Measurements from ENCODE around the gene LPCAT2.

Gene LPCAT2

GRCh38 chr16:55510185-55510805 lies 1.4 kb downstream of the LPCAT2 start:
- TF ChIP-seq PAX5 (IDR thresholded peaks at IDR 0.05; ENCODE audit: insufficient read depth, low read length, severe bottlenecking) (no peak), TAF1 (IDR thresholded peaks at IDR 0.05; ENCODE audit: low read depth, low read length) (no peak), POLR2A (IDR thresholded peaks at IDR 0.05; ENCODE audit: low read depth, low read length) (no peak), POLR2AphosphoS5 (IDR thresholded peaks at IDR 0.05; ENCODE audit: low read depth, low read length) (no peak), SPI1 (IDR thresholded peaks at IDR 0.05; ENCODE audit: low read depth, low read length) (no peak), POU2F2 (IDR thresholded peaks at IDR 0.05; ENCODE audit: low read depth, low read length) (no peak)
- DNase-seq (ENCODE audit: insufficient read length, low spot score) = no peak
- FAIRE-seq = no peak

- DNase-seq (ENCODE audit: insufficient read length, low spot score) (no peak), FAIRE-seq (no peak)
- TF ChIP-seq POU2F2 (IDR thresholded peaks at IDR 0.05; ENCODE audit: low read depth, low read length) = no peak
- no peak for TF ChIP-seq POLR2AphosphoS5 (IDR thresholded peaks at IDR 0.05; ENCODE audit: low read depth, low read length)
- no peak for TF ChIP-seq TAF1 (IDR thresholded peaks at IDR 0.05; ENCODE audit: low read depth, low read length)
- no peak for TF ChIP-seq PAX5 (IDR thresholded peaks at IDR 0.05; ENCODE audit: insufficient read depth, low read length, severe bottlenecking)
Observed at GRCh38 chr16:55512941-55513340, 4.1 kb downstream of the LPCAT2 start.

GRCh38 chr16:55513616-55514015 lies 4.7 kb downstream of the LPCAT2 start:
- no peak for TF ChIP-seq PAX5 (IDR thresholded peaks at IDR 0.05; ENCODE audit: insufficient read depth, low read length, severe bottlenecking)
- TF ChIP-seq POU2F2 (IDR thresholded peaks at IDR 0.05; ENCODE audit: low read depth, low read length) = no peak
- TF ChIP-seq POLR2AphosphoS5 (IDR thresholded peaks at IDR 0.05; ENCODE audit: low read depth, low read length) = no peak
- TF ChIP-seq POLR2A (IDR thresholded peaks at IDR 0.05; ENCODE audit: low read depth, low read length) = no peak
- FAIRE-seq (no peak), DNase-seq (ENCODE audit: insufficient read length, low spot score) (no peak)

GRCh38 chr16:55515111-55515510 lies 6.2 kb downstream of the LPCAT2 start:
- TF ChIP-seq POLR2A (IDR thresholded peaks at IDR 0.05; ENCODE audit: low read depth, low read length) (no peak), SPI1 (IDR thresholded peaks at IDR 0.05; ENCODE audit: low read depth, low read length) (no peak), POLR2AphosphoS5 (IDR thresholded peaks at IDR 0.05; ENCODE audit: low read depth, low read length) (no peak), POU2F2 (IDR thresholded peaks at IDR 0.05; ENCODE audit: low read depth, low read length) (no peak), PAX5 (IDR thresholded peaks at IDR 0.05; ENCODE audit: insufficient read depth, low read length, severe bottlenecking) (no peak), TAF1 (IDR thresholded peaks at IDR 0.05; ENCODE audit: low read depth, low read length) (no peak)
- FAIRE-seq (no peak), DNase-seq (ENCODE audit: insufficient read length, low spot score) (no peak)

GRCh38 chr16:55521792-55522191 lies 12.9 kb downstream of the LPCAT2 start:
- no peak for FAIRE-seq
- no peak for DNase-seq (ENCODE audit: insufficient read length, low spot score)
- TF ChIP-seq POU2F2 (IDR thresholded peaks at IDR 0.05; ENCODE audit: low read depth, low read length) (no peak), POLR2AphosphoS5 (IDR thresholded peaks at IDR 0.05; ENCODE audit: low read depth, low read length) (no peak), PAX5 (IDR thresholded peaks at IDR 0.05; ENCODE audit: insufficient read depth, low read length, severe bottlenecking) (no peak), POLR2A (IDR thresholded peaks at IDR 0.05; ENCODE audit: low read depth, low read length) (no peak), TAF1 (IDR thresholded peaks at IDR 0.05; ENCODE audit: low read depth, low read length) (no peak), SPI1 (IDR thresholded peaks at IDR 0.05; ENCODE audit: low read depth, low read length) (no peak)

GRCh38 chr16:55526441-55526840 lies 17.6 kb downstream of the LPCAT2 start:
- no peak for DNase-seq (ENCODE audit: insufficient read length, low spot score)

GRCh38 chr16:55527885-55528284 lies 19.0 kb downstream of the LPCAT2 start:
- TF ChIP-seq TAF1 (IDR thresholded peaks at IDR 0.05; ENCODE audit: low read depth, low read length) (no peak), SPI1 (IDR thresholded peaks at IDR 0.05; ENCODE audit: low read depth, low read length) (no peak)
- no peak for FAIRE-seq
- DNase-seq (ENCODE audit: insufficient read length, low spot score) = no peak

More at GRCh38 chr16:55526441-55526840, 17.6 kb downstream of the LPCAT2 start:
- no peak for FAIRE-seq
- TF ChIP-seq POU2F2 (IDR thresholded peaks at IDR 0.05; ENCODE audit: low read depth, low read length) (no peak), PAX5 (IDR thresholded peaks at IDR 0.05; ENCODE audit: insufficient read depth, low read length, severe bottlenecking) (no peak), POLR2AphosphoS5 (IDR thresholded peaks at IDR 0.05; ENCODE audit: low read depth, low read length) (no peak), POLR2A (IDR thresholded peaks at IDR 0.05; ENCODE audit: low read depth, low read length) (no peak), SPI1 (IDR thresholded peaks at IDR 0.05; ENCODE audit: low read depth, low read length) (no peak), TAF1 (IDR thresholded peaks at IDR 0.05; ENCODE audit: low read depth, low read length) (no peak)

- TF ChIP-seq PAX5 (IDR thresholded peaks at IDR 0.05; ENCODE audit: insufficient read depth, low read length, severe bottlenecking) = no peak
- no peak for TF ChIP-seq POLR2AphosphoS5 (IDR thresholded peaks at IDR 0.05; ENCODE audit: low read depth, low read length)
- no peak for TF ChIP-seq SPI1 (IDR thresholded peaks at IDR 0.05; ENCODE audit: low read depth, low read length)
- FAIRE-seq (no peak), DNase-seq (ENCODE audit: insufficient read length, low spot score) (no peak)
Observed at GRCh38 chr16:55529018-55529417, 20.1 kb downstream of the LPCAT2 start.

- no peak for FAIRE-seq
- TF ChIP-seq POU2F2 (IDR thresholded peaks at IDR 0.05; ENCODE audit: low read depth, low read length) (no peak), PAX5 (IDR thresholded peaks at IDR 0.05; ENCODE audit: insufficient read depth, low read length, severe bottlenecking) (no peak), SPI1 (IDR thresholded peaks at IDR 0.05; ENCODE audit: low read depth, low read length) (no peak), POLR2AphosphoS5 (IDR thresholded peaks at IDR 0.05; ENCODE audit: low read depth, low read length) (no peak)
Observed at GRCh38 chr16:55530316-55530856, 21.5 kb downstream of the LPCAT2 start.

GRCh38 chr16:55532227-55532626 lies 23.4 kb downstream of the LPCAT2 start:
- TF ChIP-seq PAX5 (IDR thresholded peaks at IDR 0.05; ENCODE audit: insufficient read depth, low read length, severe bottlenecking) = no peak
- DNase-seq (ENCODE audit: insufficient read length, low spot score) = no peak
- no peak for FAIRE-seq

More at GRCh38 chr16:55530316-55530856, 21.5 kb downstream of the LPCAT2 start:
- no peak for DNase-seq (ENCODE audit: insufficient read length, low spot score)

All from GM12891 (cell line).